Panc1 (cell line): ENCODE data around the gene HPCAL1. TPM values are rescaled to one million over a fixed set of nuclear protein-coding genes. Genes with fewer than 3 reads are reported as not detected.

Source experiments
- ATAC-seq: fragments of 200-7000 bp; cut with Tn5 transposase; 2 replicates; pipeline ENCODE4 v1.9.1; 2020; ENCODE audit warnings: mild to moderate bottlenecking, moderate library complexity
- BruUV-seq: library from RNA; stranded (reverse); fragments of 400-500 nt; replicated peaks from 2 replicates; lab custom pipeline; 2021; lab: Mats Ljungman, UMichigan
- CTCF ChIA-PET: fragments of 300-600 bp; sonication (Branson Sonifier 250); formaldehyde crosslinking; loops from one replicate; lab custom pipeline; 2022; ENCODE audit warnings: antibody characterized with exemption; lab: Charles Lee
- POLR2A ChIA-PET: fragments of 300-600 bp; sonication (Branson Sonifier 250); formaldehyde crosslinking; loops from one replicate; lab custom pipeline; 2022; ENCODE audit warnings: antibody characterized with exemption; lab: Charles Lee
- DNase-seq: peaks from one replicate; pipeline ENCODE4 v3.0.0-alpha.2; 2010; ENCODE audit warnings: low read depth, low spot score
- H3K27ac ChIP-seq: 2 replicates; pipeline ENCODE4 v1.5.1; 2011; ENCODE audit warnings: mild to moderate bottlenecking, low read length, inconsistent platforms
- H3K27me3 ChIP-seq: fragments of 200-500 bp; sonication (Bioruptor generic); 2 replicates; pipeline ENCODE4 v1.6.0; 2014; ENCODE audit warnings: low read length, inconsistent platforms; ENCODE audit not compliant: control insufficient read depth, insufficient read depth
- H3K36me3 ChIP-seq: fragments of 200-500 bp; sonication (Bioruptor generic); 2 replicates; pipeline ENCODE4 v1.5.1; 2014; ENCODE audit warnings: inconsistent platforms, mild to moderate bottlenecking, low read length, moderate library complexity; ENCODE audit not compliant: control insufficient read depth, insufficient read depth
- H3K4me1 ChIP-seq: 2 replicates; pipeline ENCODE4 v1.5.1; 2011; ENCODE audit warnings: inconsistent platforms, mild to moderate bottlenecking, low read length, moderate library complexity; ENCODE audit not compliant: control insufficient read depth, insufficient read depth
- H3K4me3 ChIP-seq, 2 experiments: 2 replicates each; pipeline ENCODE4 v1.5.1; 2011 to 2012; ENCODE audit warnings: low read depth in 2 of 2, low read length in 2 of 2, mild to moderate bottlenecking in 2 of 2, inconsistent platforms in 1 of 2, moderate library complexity in 1 of 2
- H3K9me3 ChIP-seq: fragments of 200-500 bp; sonication (Bioruptor generic); 2 replicates; pipeline ENCODE4 v1.5.1; 2014; ENCODE audit warnings: low read depth, mild to moderate bottlenecking, inconsistent platforms, low read length, moderate library complexity; ENCODE audit not compliant: control insufficient read depth, insufficient read depth
- CTCF ChIP-seq: fragments of 450-650 bp; IDR thresholded peaks from 2 replicates; pipeline ENCODE4 v1.5.1; 2017; ENCODE audit warnings: mild to moderate bottlenecking
- POLR2AphosphoS5 ChIP-seq: IDR thresholded peaks from 2 replicates; pipeline ENCODE4 v1.6.1; 2012; ENCODE audit warnings: mild to moderate bottlenecking, low read depth, low read length, moderate library complexity
- REST ChIP-seq, 2 experiments: IDR thresholded peaks; 2 replicates each; pipeline ENCODE4 v1.6.1; 2011 to 2012; ENCODE audit warnings: low read depth in 2 of 2, control low read depth in 1 of 2, low read length in 1 of 2, mild to moderate bottlenecking in 1 of 2, moderate library complexity in 1 of 2; ENCODE audit not compliant: insufficient read depth in 1 of 2
- SIN3A ChIP-seq: IDR thresholded peaks from 2 replicates; pipeline ENCODE4 v1.6.1; 2012; ENCODE audit warnings: low read depth, mild to moderate bottlenecking, low read length, moderate library complexity, borderline replicate concordance; ENCODE audit not compliant: insufficient read depth
- TCF7L2 ChIP-seq: IDR thresholded peaks from 2 replicates; pipeline ENCODE4 v1.6.1; 2011; ENCODE audit warnings: mild to moderate bottlenecking, low read depth, low read length, inconsistent platforms
- in situ Hi-C: cut with HindIII; loops from 2 replicates; pipeline ENCODE4 v1.10.0; 2016; ENCODE audit warnings: low sequenced_read_pairs, low pct_unique_long_range_greater_than_20kb
- intact Hi-C: fragments of 100-400 bp; cut with micrococcal nuclease; formaldehyde crosslinking; loops from one replicate; pipeline ENCODE4 v1.10.0; 2022; ENCODE audit not compliant: unreplicated experiment
- total RNA-seq: library from RNA; stranded (reverse); gene quantifications from one replicate; pipeline ENCODE4 v1.2.1, GENCODE V29; 2021; ENCODE audit not compliant: unreplicated experiment

HPCAL1 gene
- total RNA-seq, 1 experiment from 2014 or later, result 234 TPM

- Histone ChIP-seq H3K4me1 (peaks cover 30% of the 10 kb centered on the region), H3K4me3 (no peak overlapping the region), H3K9me3 (no peaks in the 10 kb centered on the region), H3K27me3 (no peaks in the 10 kb centered on the region), H3K36me3 (no peaks in the 10 kb centered on the region), H3K27ac (no peak overlapping the region)
- ChIA-PET CTCF (interaction anchor here (0.8 kb wide), 1 partner anchor 9 kb away, joined by 4 read pairs; no protein-coding TSS in a partner anchor), POLR2A (interaction anchor here (0.6 kb wide), 1 partner anchor 158 kb away, joined by 3 read pairs; no protein-coding TSS in a partner anchor)
- intact Hi-C loops (no loop called here), in situ Hi-C loops (no loop called here)
- BruUV-seq, result no TSS peak
- TF ChIP-seq SIN3A (no peak), CTCF (no peak), POLR2AphosphoS5 (no peak), TCF7L2 (no peak), REST (IDR thresholded peaks at IDR 0.05; ENCODE audit: insufficient read depth in 1 of 2, low read depth in 2 of 2, low read length in 1 of 2) (no peak)
- no peak for ATAC-seq
- no peak for DNase-seq
Measured at GRCh38 chr2:10273215-10274175, 29.2 kb upstream of the HPCAL1 start.

GRCh38 chr2:10274376-10274775 is 28.3 kb upstream of the HPCAL1 start:
- CTCF ChIA-PET, result interaction anchor here (0.7 kb wide), 1 partner anchor 36 kb away, joined by 3 read pairs; no protein-coding TSS in a partner anchor
- BruUV-seq, result no TSS peak

More at GRCh38 chr2:10274376-10274775, 28.3 kb upstream of the HPCAL1 start:
- in situ Hi-C loops (no loop called here), intact Hi-C loops (no loop called here)
- no peaks in the 10 kb centered on the region for H3K36me3 ChIP-seq
- POLR2A ChIA-PET, result no interaction called here
- H3K4me1 ChIP-seq, result peaks cover 36% of the 10 kb centered on the region
- no peaks in the 10 kb centered on the region for H3K9me3 ChIP-seq
- no peak overlapping the region for H3K27ac ChIP-seq
- H3K4me3 ChIP-seq, result no peak overlapping the region
- no peaks in the 10 kb centered on the region for H3K27me3 ChIP-seq
- TF ChIP-seq POLR2AphosphoS5, result no peak
- no peak for TF ChIP-seq SIN3A
- TF ChIP-seq TCF7L2, result no peak
- no peak for TF ChIP-seq CTCF
- TF ChIP-seq REST (IDR thresholded peaks at IDR 0.05; ENCODE audit: insufficient read depth in 1 of 2, low read depth in 2 of 2, low read length in 1 of 2), result no peak
- ATAC-seq, result no peak
- no peak for DNase-seq
